HepG2 (cell line): ENCODE results near the gene BATF2. TPM values are rescaled to one million over a fixed set of nuclear protein-coding genes. Genes with fewer than 3 reads are reported as not detected.
A peak's percentile ranks its signal among the peaks of the same experiment; 100 is the strongest.

Source experiments
- ARNT ChIP-seq: fragments of 450-650 bp; IDR thresholded peaks from 2 replicates; pipeline ENCODE4 v1.6.1; 2017
- CENPX ChIP-seq: sonication (generic); formaldehyde crosslinking; IDR thresholded peaks from 2 replicates; pipeline ENCODE4 v1.9.0; 2021; ENCODE audit warnings: mild to moderate bottlenecking, missing genetic modification reagents, moderate library complexity
- HNF4A ChIP-seq: sonication (generic); formaldehyde crosslinking; IDR thresholded peaks from 2 replicates; pipeline ENCODE4 v1.4.0; 2020; ENCODE audit warnings: missing genetic modification reagents
- HNRNPUL1 ChIP-seq: fragments of 200-400 bp; formaldehyde crosslinking; IDR thresholded peaks from 2 replicates; pipeline ENCODE4 v1.6.1; 2017; ENCODE audit warnings: low read depth, mild to moderate bottlenecking, low read length, moderate library complexity
- KIAA2018 ChIP-seq: sonication (generic); formaldehyde crosslinking; IDR thresholded peaks from 2 replicates; pipeline ENCODE4 v1.5.0; 2020; ENCODE audit warnings: mild to moderate bottlenecking, missing genetic modification reagents, borderline replicate concordance
- PRPF4 ChIP-seq: fragments of 200-400 bp; formaldehyde crosslinking; IDR thresholded peaks from 2 replicates; pipeline ENCODE4 v1.6.1; 2016; ENCODE audit warnings: low read length, low read depth; ENCODE audit not compliant: poor library complexity, severe bottlenecking
- REXO4 ChIP-seq: sonication (generic); formaldehyde crosslinking; IDR thresholded peaks from 2 replicates; pipeline ENCODE4 v1.8.0; 2022; ENCODE audit warnings: missing genetic modification reagents, mild to moderate bottlenecking, borderline replicate concordance
- TOPORS ChIP-seq: sonication (generic); formaldehyde crosslinking; IDR thresholded peaks from 2 replicates; pipeline ENCODE4 v1.8.0; 2023; ENCODE audit warnings: mild to moderate bottlenecking, missing genetic modification reagents
- U2AF2 ChIP-seq: fragments of 200-400 bp; formaldehyde crosslinking; IDR thresholded peaks from 2 replicates; pipeline ENCODE4 v1.6.1; 2017; ENCODE audit warnings: low read depth, mild to moderate bottlenecking, low read length
- ZFAT ChIP-seq: sonication (generic); formaldehyde crosslinking; conservative IDR thresholded peaks from 2 replicates; pipeline ENCODE4 v1.8.1; 2023; ENCODE audit warnings: missing genetic modification reagents, inconsistent platforms
- ZFP36L1 ChIP-seq: sonication (generic); formaldehyde crosslinking; IDR thresholded peaks from 2 replicates; pipeline ENCODE4 v1.8.0; 2022; ENCODE audit warnings: mild to moderate bottlenecking, missing genetic modification reagents, moderate library complexity
- ZFYVE20 ChIP-seq: sonication (generic); formaldehyde crosslinking; IDR thresholded peaks from 2 replicates; pipeline ENCODE4 v1.8.0; 2023; ENCODE audit warnings: low read depth, mild to moderate bottlenecking, moderate library complexity, missing genetic modification reagents, borderline replicate concordance
- ZNF121 ChIP-seq: sonication (generic); formaldehyde crosslinking; IDR thresholded peaks from 2 replicates; pipeline ENCODE4 v1.5.0; 2020; ENCODE audit warnings: mild to moderate bottlenecking, missing genetic modification reagents
- ZNF724P ChIP-seq: sonication (generic); formaldehyde crosslinking; IDR thresholded peaks from 2 replicates; pipeline ENCODE4 v1.8.0; 2022; ENCODE audit warnings: missing genetic modification reagents, borderline replicate concordance
- ZNF777 ChIP-seq: sonication (generic); formaldehyde crosslinking; IDR thresholded peaks from 2 replicates; pipeline ENCODE4 v1.4.0; 2020; ENCODE audit warnings: missing genetic modification reagents
- polyA plus RNA-seq, 8 experiments: library from polyadenylated mRNA; depleted of rRNA in 3 of 8; stranded (reverse) in 7 of 8; unstranded in 1 of 8; fragments of >200 nt; fragmentation: Illumina TruSeq in 4 of 8; extraction: Trizol in 4 of 8; gene quantifications; 2 replicates each; pipeline versions ENCODE4 v1.2.1 to v1.2.3, GENCODE V29; 2011 to 2016; ENCODE audit warnings: low read depth in 4 of 8, missing spikeins in 1 of 8, mixed read lengths in 1 of 8; ENCODE audit not compliant: insufficient read depth in 1 of 8
- total RNA-seq, 5 experiments: library from RNA; depleted of rRNA; stranded (reverse); fragments of >200 nt; fragmentation: Illumina TruSeq; extraction: Trizol; gene quantifications; 2 replicates each; pipeline ENCODE4 v1.2.3, GENCODE V29; 2016; ENCODE audit warnings: low read depth in 1 of 5
- TF ChIP-seq, protein P1 (sequence below): sonication (generic); formaldehyde crosslinking; IDR thresholded peaks from 2 replicates; pipeline ENCODE4 v1.5.0; 2020; ENCODE audit warnings: missing genetic modification reagents
- TF ChIP-seq, protein P2 (sequence below): sonication (generic); formaldehyde crosslinking; conservative IDR thresholded peaks from 2 replicates; pipeline ENCODE4 v1.4.0; 2020; ENCODE audit warnings: missing genetic modification reagents

The BATF2 gene
- total and polyA plus RNA-seq, 2 of the 13 experiments (the other 11 are each of a cell fraction or from before 2014, with no cell fraction given), result 2.8 to 3.9 TPM

DNA sequence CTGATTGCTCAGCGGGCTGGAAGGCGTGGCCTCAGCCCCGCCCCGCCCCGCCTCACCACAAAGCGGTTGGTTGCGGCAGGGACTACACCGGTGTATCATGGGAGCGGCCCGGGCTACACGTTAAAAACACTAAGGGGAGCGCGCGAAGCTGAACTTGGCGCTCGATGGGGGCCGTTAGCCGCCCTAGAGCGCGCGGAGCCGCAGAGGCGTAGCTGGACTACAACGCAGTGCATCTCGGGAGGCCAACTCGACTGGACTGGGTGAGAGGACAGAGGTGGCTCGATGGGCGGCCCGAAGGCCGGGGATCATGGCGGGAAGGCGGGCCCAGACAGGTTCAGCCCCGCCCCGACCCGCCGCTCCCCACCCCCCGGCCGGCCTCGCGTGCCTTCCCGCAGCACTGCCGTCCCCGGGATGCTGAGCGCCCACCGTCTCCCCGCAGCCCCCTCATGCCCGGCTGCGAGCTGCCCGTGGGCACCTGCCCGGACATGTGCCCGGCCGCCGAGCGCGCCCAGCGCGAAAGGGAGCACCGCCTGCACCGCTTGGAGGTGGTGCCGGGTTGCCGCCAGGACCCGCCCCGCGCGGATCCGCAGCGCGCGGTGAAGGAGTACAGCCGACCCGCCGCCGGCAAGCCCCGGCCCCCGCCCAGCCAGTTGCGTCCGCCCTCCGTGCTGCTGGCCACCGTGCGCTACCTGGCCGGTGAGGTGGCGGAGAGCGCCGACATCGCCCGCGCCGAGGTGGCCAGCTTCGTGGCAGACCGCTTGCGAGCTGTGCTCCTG is 44.3 kb upstream of the BATF2 start, which contains the start of gene SAC3D1 (continued):
- TF ChIP-seq, protein P1, sequence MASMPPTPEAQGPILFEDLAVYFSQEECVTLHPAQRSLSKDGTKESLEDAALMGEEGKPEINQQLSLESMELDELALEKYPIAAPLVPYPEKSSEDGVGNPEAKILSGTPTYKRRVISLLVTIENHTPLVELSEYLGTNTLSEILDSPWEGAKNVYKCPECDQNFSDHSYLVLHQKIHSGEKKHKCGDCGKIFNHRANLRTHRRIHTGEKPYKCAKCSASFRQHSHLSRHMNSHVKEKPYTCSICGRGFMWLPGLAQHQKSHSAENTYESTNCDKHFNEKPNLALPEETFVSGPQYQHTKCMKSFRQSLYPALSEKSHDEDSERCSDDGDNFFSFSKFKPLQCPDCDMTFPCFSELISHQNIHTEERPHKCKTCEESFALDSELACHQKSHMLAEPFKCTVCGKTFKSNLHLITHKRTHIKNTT (CRISPR knock-in tag), result no peak
- TF ChIP-seq PRPF4, result no peak
- TF ChIP-seq, protein P2, sequence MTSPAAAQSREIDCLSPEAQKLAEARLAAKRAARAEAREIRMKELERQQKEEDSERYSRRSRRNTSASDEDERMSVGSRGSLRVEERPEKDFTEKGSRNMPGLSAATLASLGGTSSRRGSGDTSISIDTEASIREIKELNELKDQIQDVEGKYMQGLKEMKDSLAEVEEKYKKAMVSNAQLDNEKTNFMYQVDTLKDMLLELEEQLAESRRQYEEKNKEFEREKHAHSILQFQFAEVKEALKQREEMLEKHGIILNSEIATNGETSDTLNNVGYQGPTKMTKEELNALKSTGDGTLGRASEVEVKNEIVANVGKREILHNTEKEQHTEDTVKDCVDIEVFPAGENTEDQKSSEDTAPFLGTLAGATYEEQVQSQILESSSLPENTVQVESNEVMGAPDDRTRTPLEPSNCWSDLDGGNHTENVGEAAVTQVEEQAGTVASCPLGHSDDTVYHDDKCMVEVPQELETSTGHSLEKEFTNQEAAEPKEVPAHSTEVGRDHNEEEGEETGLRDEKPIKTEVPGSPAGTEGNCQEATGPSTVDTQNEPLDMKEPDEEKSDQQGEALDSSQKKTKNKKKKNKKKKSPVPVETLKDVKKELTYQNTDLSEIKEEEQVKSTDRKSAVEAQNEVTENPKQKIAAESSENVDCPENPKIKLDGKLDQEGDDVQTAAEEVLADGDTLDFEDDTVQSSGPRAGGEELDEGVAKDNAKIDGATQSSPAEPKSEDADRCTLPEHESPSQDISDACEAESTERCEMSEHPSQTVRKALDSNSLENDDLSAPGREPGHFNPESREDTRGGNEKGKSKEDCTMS (CRISPR knock-in tag), result no peak
- no peak for TF ChIP-seq ZFAT (CRISPR knock-in tag)
- TF ChIP-seq HNRNPUL1, result no peak
- TF ChIP-seq ZFP36L1 (CRISPR knock-in tag), result peak; percentile 57
- 0 out of 2 replicates have a peak, but pooled peaks have one; percentile 49 for TF ChIP-seq U2AF2
- peak; percentile 94 for TF ChIP-seq TOPORS (CRISPR knock-in tag)
- peak; percentile 63; the same call in 1 of the 2 replicates for TF ChIP-seq ZNF724P (CRISPR knock-in tag)
- peak; percentile 47; the same call in 1 of the 2 replicates for TF ChIP-seq HNF4A (CRISPR knock-in tag)
- TF ChIP-seq ZFYVE20, result no peak
- no peak for TF ChIP-seq ARNT
- TF ChIP-seq CENPX (CRISPR knock-in tag), result no peak
- peak; percentile 65 for TF ChIP-seq ZNF777 (CRISPR knock-in tag)
- no peak for TF ChIP-seq KIAA2018 (CRISPR knock-in tag)
- peak; percentile 45; the same call in 1 of the 2 replicates for TF ChIP-seq REXO4 (CRISPR knock-in tag)
- no peak for TF ChIP-seq ZNF121 (CRISPR knock-in tag)
